D721Med (cell line): ENCODE data around the gene SRBD1.
"Not testable (repeated sequence)": the region's sequence is repeated elsewhere in the genome, so short reads cannot be mapped to it uniquely, and the experiment has no call there.

Source experiments
- DNase-seq: peaks from one replicate; pipeline ENCODE4 v3.0.0; 2011; ENCODE audit warnings: low spot score; ENCODE audit not compliant: insufficient read length
- FAIRE-seq: peaks from 2 replicates; lab custom pipeline; 2011; peaks lifted over from hg19 to GRCh38; lab: Jason Lieb, UNC
- CTCF ChIP-seq: IDR thresholded peaks from 2 replicates; pipeline ENCODE4 v1.5.1; 2012; ENCODE audit warnings: mild to moderate bottlenecking, control low read depth; ENCODE audit not compliant: insufficient read depth; ENCODE audit errors: missing control alignments

SRBD1 gene

GRCh38 chr2:45436456-45436855, 174.6 kb downstream of the SRBD1 start:
- FAIRE-seq (no peak), DNase-seq (no peak)
- TF ChIP-seq CTCF = no peak

GRCh38 chr2:45435316-45435715, 175.8 kb downstream of the SRBD1 start:
- DNase-seq = no peak
- FAIRE-seq = no peak
- no peak for TF ChIP-seq CTCF

- FAIRE-seq (no peak), DNase-seq (no peak)
- no peak for TF ChIP-seq CTCF
Measured at GRCh38 chr2:45433363-45433762, 177.7 kb downstream of the SRBD1 start.

- FAIRE-seq = no peak
- no peak for DNase-seq
- no peak for TF ChIP-seq CTCF
Measured at GRCh38 chr2:45432406-45432805, 178.7 kb downstream of the SRBD1 start.

GRCh38 chr2:45426025-45426424, 185.0 kb downstream of the SRBD1 start:
- DNase-seq, FAIRE-seq: not testable (repeated sequence)

- DNase-seq (no peak), FAIRE-seq (no peak)
- TF ChIP-seq CTCF = no peak
Measured at GRCh38 chr2:45422921-45423320, 188.1 kb downstream of the SRBD1 start.

- no peak for TF ChIP-seq CTCF
- DNase-seq (no peak), FAIRE-seq (no peak)
Measured at GRCh38 chr2:45418532-45418931, 192.5 kb downstream of the SRBD1 start.

- FAIRE-seq (no peak), DNase-seq (no peak)
- TF ChIP-seq CTCF = no peak
Measured at GRCh38 chr2:45415534-45416123, 195.4 kb downstream of the SRBD1 start.
